OCI-LY7 (cell line): ENCODE results near the gene THAP4. TPM values are rescaled to one million over a fixed set of nuclear protein-coding genes. Genes with fewer than 3 reads are reported as not detected.

Experiments used
- BruUV-seq: library from RNA; stranded (reverse); fragments of 400-500 nt; replicated peaks from 2 replicates; lab custom pipeline; 2021; lab: Mats Ljungman, UMichigan
- CTCF ChIA-PET: fragments of 300-600 bp; sonication (Branson Sonifier 250); formaldehyde crosslinking; loops from one replicate; lab custom pipeline; 2022; ENCODE audit warnings: antibody characterized with exemption; ENCODE audit not compliant: unreplicated experiment; lab: Charles Lee
- POLR2A ChIA-PET: fragments of 300-600 bp; sonication (Branson Sonifier 250); formaldehyde crosslinking; loops from one replicate; lab custom pipeline; 2022; ENCODE audit warnings: antibody characterized with exemption; lab: Charles Lee
- DNase-seq: peaks from one replicate; pipeline ENCODE4 v3.0.0-alpha.2; 2015; ENCODE audit warnings: low spot score
- H2AFZ ChIP-seq: fragments of 200-600 bp; sonication (generic), shearing (Covaris generic); 2 replicates; pipeline ENCODE4 v1.6.1; 2014; ENCODE audit warnings: mild to moderate bottlenecking, antibody characterized with exemption, low read length, moderate library complexity
- H3K27ac ChIP-seq: fragments of 200-600 bp; sonication (generic); 2 replicates; pipeline ENCODE4 v1.5.1; 2014; ENCODE audit warnings: mixed run types, low read depth, mild to moderate bottlenecking, moderate library complexity, low read length, inconsistent platforms; ENCODE audit not compliant: poor library complexity, severe bottlenecking
- H3K36me3 ChIP-seq: fragments of 200-600 bp; sonication (generic); 2 replicates; pipeline ENCODE4 v1.6.1; 2014; ENCODE audit warnings: mild to moderate bottlenecking, antibody characterized with exemption, low read length, moderate library complexity, mixed read lengths; ENCODE audit not compliant: insufficient read depth
- H3K4me1 ChIP-seq: fragments of 200-600 bp; sonication (generic); 2 replicates; pipeline ENCODE4 v1.5.1; 2014; ENCODE audit warnings: mild to moderate bottlenecking, low read length; ENCODE audit not compliant: insufficient read depth, poor library complexity, severe bottlenecking
- H3K4me2 ChIP-seq: fragments of 200-600 bp; sonication (generic); 2 replicates; pipeline ENCODE4 v1.6.1; 2014; ENCODE audit warnings: mild to moderate bottlenecking, low read length
- H3K4me3 ChIP-seq: fragments of 200-600 bp; sonication (generic); 2 replicates; pipeline ENCODE4 v1.5.1; 2014; ENCODE audit warnings: mild to moderate bottlenecking, low read depth, low read length; ENCODE audit not compliant: poor library complexity, severe bottlenecking
- H3K79me2 ChIP-seq: fragments of 200-600 bp; sonication (generic); 2 replicates; pipeline ENCODE4 v1.6.1; 2016; ENCODE audit warnings: low read depth, mild to moderate bottlenecking, low read length, moderate library complexity, mixed read lengths; ENCODE audit not compliant: insufficient read depth
- H3K9me2 ChIP-seq: fragments of 200-600 bp; sonication (generic); 2 replicates; pipeline ENCODE4 v1.6.1; 2016; ENCODE audit warnings: mild to moderate bottlenecking, low read length, mixed read lengths; ENCODE audit not compliant: insufficient read depth
- H3K9me3 ChIP-seq: fragments of 200-600 bp; sonication (generic); 2 replicates; pipeline ENCODE4 v1.6.1; 2014; ENCODE audit warnings: mild to moderate bottlenecking, mixed run types, low read length, mixed read lengths
- H4K20me1 ChIP-seq: fragments of 200-600 bp; sonication (generic); 2 replicates; pipeline ENCODE4 v1.6.1; 2014; ENCODE audit warnings: mild to moderate bottlenecking, antibody characterized with exemption, low read length, moderate library complexity, mixed read lengths; ENCODE audit not compliant: insufficient read depth
- EZH2phosphoT487 ChIP-seq: fragments of 200-600 bp; sonication (generic); IDR thresholded peaks from 2 replicates; pipeline ENCODE4 v1.6.1; 2018; ENCODE audit warnings: low read depth, borderline replicate concordance, mild to moderate bottlenecking, mixed run types, antibody characterized with exemption, low read length, moderate library complexity, mixed read lengths
- intact Hi-C: fragments of 100-400 bp; cut with micrococcal nuclease; formaldehyde crosslinking; loops from one replicate; pipeline ENCODE4 v1.10.0; 2022; ENCODE audit not compliant: unreplicated experiment
- total RNA-seq, 2 experiments: library from RNA; depleted of rRNA in 1 of 2; stranded (reverse); fragments of >200 nt in 1 of 2; shearing (Covaris generic) in 1 of 2; gene quantifications; 2 replicates each; pipeline ENCODE4 v1.2.3, GENCODE V29; 2014 to 2022
- TF ChIP-seq, protein P1 (sequence below): fragments of 200-600 bp; sonication (generic); conservative IDR thresholded peaks from 2 replicates; pipeline ENCODE4 v1.5.1; 2014; ENCODE audit warnings: mild to moderate bottlenecking, antibody characterized with exemption, low read length, moderate library complexity, mixed read lengths

THAP4 gene
- total RNA-seq, 2 experiments from 2014 or later, result 61.6 to 65.6 TPM

DNA sequence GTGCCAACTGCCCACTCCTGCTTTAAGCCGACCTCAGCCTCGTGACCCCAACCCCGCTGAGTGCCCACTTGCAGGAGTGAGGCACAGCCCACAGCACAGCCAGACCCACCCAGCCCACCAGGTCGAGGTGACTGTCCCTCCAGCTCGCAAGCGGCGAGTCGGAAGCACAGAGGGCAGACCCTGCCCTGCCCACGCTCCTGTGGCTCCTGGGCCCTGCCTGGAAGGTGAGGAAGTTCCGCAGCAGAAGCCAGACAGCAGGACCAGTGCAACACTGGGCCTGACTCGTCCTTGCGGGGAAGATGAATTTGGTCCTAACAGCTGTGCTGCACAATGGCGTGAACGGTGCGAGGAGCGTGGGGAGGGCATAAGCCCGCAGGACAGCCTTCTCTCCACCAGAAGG, 39.7 kb upstream of the THAP4 start:
- peaks cover 98% of the 10 kb centered on the region for H3K36me3 ChIP-seq
- H3K9me3 ChIP-seq, result no peaks in the 10 kb centered on the region
- BruUV-seq, result no TSS peak
- ChIA-PET CTCF (no interaction called here), POLR2A (no interaction called here)
- no peaks in the 10 kb centered on the region for H3K9me2 ChIP-seq
- DNase-seq, result no peak
- no peaks in the 10 kb centered on the region for H4K20me1 ChIP-seq
- intact Hi-C loops, result no loop called here
- H3K27ac ChIP-seq, result no peak overlapping the region
- H3K4me3 ChIP-seq, result no peak overlapping the region
- H3K4me2 ChIP-seq, result no peak overlapping the region
- no peaks in the 10 kb centered on the region for H3K79me2 ChIP-seq
- TF ChIP-seq EZH2phosphoT487, result no peak
- TF ChIP-seq, protein P1, sequence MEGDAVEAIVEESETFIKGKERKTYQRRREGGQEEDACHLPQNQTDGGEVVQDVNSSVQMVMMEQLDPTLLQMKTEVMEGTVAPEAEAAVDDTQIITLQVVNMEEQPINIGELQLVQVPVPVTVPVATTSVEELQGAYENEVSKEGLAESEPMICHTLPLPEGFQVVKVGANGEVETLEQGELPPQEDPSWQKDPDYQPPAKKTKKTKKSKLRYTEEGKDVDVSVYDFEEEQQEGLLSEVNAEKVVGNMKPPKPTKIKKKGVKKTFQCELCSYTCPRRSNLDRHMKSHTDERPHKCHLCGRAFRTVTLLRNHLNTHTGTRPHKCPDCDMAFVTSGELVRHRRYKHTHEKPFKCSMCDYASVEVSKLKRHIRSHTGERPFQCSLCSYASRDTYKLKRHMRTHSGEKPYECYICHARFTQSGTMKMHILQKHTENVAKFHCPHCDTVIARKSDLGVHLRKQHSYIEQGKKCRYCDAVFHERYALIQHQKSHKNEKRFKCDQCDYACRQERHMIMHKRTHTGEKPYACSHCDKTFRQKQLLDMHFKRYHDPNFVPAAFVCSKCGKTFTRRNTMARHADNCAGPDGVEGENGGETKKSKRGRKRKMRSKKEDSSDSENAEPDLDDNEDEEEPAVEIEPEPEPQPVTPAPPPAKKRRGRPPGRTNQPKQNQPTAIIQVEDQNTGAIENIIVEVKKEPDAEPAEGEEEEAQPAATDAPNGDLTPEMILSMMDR, result no peak
- no peak overlapping the region for H2AFZ ChIP-seq
- H3K4me1 ChIP-seq, result no peaks in the 10 kb centered on the region

DNA sequence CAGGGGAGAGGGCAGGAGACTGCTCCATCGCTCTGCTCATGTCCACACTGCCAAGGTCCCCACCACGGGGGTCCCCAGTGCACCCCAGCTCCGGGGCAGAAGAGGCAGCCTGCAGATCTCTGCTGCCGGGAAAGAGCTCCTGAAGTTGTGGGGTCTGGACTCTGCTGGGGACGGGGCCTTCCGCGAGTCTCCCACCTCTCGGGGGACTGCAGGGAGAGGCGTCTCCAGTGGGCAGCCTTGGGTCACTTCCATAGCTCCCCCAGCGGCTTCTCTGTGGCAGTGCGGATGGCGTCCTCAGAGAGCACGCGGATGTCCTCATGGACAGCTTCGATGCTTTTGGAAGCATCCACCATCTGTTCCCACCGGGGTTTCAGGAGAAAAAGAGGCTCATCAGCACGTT, 38.9 kb upstream of the THAP4 start:
- H4K20me1 ChIP-seq, result no peaks in the 10 kb centered on the region
- ChIA-PET CTCF (no interaction called here), POLR2A (interaction anchor here (1.4 kb wide), 1 partner anchor 11 kb away, joined by 4 read pairs; the partner anchor contains the start of gene DTYMK)
- no peak for DNase-seq
- H3K79me2 ChIP-seq, result no peaks in the 10 kb centered on the region
- BruUV-seq, result no TSS peak
- no peaks in the 10 kb centered on the region for H3K4me1 ChIP-seq
- H3K36me3 ChIP-seq, result peaks cover 96% of the 10 kb centered on the region
- H3K9me3 ChIP-seq, result no peaks in the 10 kb centered on the region
- intact Hi-C loops, result no loop called here
- no peaks in the 10 kb centered on the region for H3K9me2 ChIP-seq
- H3K4me2 ChIP-seq, result no peak overlapping the region
- H3K27ac ChIP-seq, result no peak overlapping the region
- H3K4me3 ChIP-seq, result no peak overlapping the region
- TF ChIP-seq, protein P1, result no peak
- no peak for TF ChIP-seq EZH2phosphoT487
- no peak overlapping the region for H2AFZ ChIP-seq

DNA sequence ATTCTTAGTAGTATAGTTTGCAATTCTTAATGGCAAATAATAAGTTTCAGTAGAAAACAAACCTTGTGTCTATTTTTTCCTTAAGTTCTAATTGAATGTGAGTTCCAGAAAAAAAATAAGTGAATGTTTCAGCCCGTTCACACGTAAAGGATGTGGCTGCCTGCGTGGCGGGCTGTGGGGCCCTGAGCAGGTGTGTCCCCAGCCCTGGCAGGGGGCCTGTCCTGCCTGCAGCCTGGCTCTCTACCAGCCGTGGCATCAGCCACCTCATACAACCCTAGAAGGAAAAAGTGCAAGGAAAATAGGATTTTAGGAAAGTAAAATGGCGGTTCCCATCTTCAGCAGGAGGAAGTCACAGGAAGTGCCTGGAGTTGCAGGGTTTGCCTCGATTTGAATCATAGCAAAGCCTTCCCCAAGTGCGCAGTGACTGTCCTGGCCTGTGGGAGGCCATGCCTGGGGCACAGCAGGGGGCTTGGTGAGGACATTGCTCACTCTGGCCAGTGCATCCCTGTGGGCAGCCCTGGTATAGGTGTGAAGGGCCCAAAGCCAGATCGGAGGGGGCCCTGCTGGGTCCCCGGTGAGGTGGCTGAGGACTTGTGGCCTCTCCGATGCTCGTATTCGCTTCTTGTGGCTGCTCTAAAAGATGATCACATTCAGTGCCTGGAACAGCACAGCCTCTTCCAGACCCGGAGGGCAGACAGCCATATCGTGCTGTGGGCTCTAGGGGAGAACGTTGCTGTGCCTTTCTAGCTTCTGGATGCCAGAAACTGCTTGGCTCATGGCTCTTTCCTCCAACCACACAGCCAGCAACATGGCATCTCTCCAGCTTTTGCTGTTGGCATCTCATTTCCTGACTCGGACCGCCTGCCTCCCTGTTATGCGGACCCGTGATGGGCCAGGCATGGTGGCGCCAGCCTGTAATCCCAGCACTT, 37.1 kb upstream of the THAP4 start:
- Histone ChIP-seq H3K36me3 (peaks cover 88% of the 10 kb centered on the region), H3K9me3 (no peaks in the 10 kb centered on the region), H3K4me2 (no peak overlapping the region), H2AFZ (no peak overlapping the region), H4K20me1 (no peaks in the 10 kb centered on the region), H3K9me2 (no peaks in the 10 kb centered on the region), H3K79me2 (no peaks in the 10 kb centered on the region), H3K27ac (no peak overlapping the region), H3K4me3 (no peak overlapping the region), H3K4me1 (no peaks in the 10 kb centered on the region)
- TF ChIP-seq, protein P1, result no peak
- TF ChIP-seq EZH2phosphoT487, result no peak
- CTCF ChIA-PET, result no interaction called here
- no peak for DNase-seq
- intact Hi-C loops, result no loop called here
- BruUV-seq, result no TSS peak
- POLR2A ChIA-PET, result no interaction called here
